ENCODE data around the gene ZBTB1. TPM values are rescaled to one million over a fixed set of nuclear protein-coding genes. Genes with fewer than 3 reads are reported as not detected.

ZBTB1 gene
- 21.2 to 25.2 TPM (median 24.1 TPM) in 5 replicates for total RNA-seq (2022; extraction: Qiagen RNA extraction; ENCODE audit: low read depth)

DNA sequence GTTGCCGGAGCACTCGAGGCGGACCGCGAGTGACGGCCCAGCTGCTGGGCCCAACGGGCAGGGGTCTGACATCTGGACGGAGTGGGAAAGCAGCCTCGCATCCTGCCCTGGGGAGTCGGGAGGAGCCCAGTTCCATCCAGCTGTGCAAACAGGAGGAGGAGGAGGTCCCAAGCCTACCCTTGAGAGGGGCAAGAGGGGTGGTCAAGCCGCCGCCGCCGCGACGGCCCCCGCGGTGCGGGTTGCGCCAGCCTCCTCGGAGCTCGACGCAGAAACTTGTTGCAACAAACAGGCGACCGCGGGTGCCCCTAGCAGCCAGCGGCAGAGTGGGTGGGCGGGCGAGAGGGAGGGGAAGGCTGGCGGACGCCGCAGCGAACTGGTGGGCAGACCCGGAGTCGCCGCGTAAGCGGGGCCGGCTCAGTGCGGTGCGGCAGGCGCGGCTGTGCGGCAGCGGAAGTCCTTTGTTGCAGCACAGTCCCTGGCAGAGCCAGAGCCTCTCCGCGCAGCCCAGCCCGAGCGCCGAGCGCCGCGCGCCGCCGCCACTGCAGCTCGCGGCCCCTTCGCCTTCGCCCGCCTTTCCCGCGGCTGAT is at the start of gene ZBTB1:
TSS of gene ZBTB1 (plus strand) at position 461 of the 587 bp plus-strand sequence. CDS start 16,735 bp downstream, outside the sequence.

GRCh38 chr14:64465191-64465822 is 39.3 kb upstream of the ZBTB1 start, which contains the start of gene AKAP5:
TSS of gene AKAP5 (plus strand) at chr14:64465499. CDS start at chr14:64468395, 2,896 bp downstream.

DNA sequence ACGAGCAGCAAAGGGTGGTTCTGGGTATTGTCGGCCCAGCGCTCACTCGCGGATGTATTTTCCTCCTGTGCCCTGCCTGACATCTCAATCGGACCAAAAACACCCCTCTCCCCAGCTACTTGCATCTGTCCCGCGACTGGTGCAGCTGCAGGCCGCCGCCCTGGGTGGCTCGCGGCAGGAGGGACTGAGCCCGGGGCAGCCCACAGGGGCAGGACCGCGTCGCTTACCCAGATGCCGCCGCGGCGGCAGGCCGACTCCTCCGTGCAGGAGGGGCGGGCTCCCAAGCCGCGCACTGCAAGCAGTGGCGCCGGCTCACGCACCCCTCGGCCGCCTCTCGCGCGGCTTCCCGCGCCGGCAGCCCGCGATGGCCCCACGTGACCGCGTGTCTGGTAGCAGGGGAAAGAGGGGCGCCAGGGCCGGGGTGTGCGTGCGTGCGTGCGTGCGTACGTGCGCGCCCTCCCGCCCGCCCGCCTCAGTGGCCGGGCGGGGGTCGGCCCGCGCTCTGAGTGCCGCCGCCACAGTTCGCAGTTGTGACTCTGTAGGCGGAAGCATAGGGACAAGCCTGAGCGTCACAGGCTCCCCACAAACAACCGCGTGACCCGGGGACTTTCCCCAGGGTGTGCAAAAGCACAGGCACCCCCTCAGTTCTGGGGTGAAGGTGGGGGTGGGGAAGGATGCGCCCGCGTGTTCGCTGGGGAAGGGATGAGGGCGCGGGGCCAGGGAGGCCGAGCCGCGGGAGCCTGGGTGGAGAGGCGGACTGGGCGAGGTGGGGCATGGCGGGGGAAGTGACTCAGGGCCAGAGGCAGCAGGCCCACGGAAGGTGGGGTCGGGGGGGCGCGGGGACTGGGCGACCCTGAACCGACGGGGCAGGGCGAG is 898 bp upstream of the ZBTB1 start, which contains the start of gene ZBTB25:
TSS of gene ZBTB25 (minus strand) at position 405 of the 876 bp plus-strand sequence. CDS start 13,305 bp downstream, outside the sequence.

GRCh38 chr14:64540208-64541202 is 35.9 kb downstream of the ZBTB1 start, which contains the start of gene HSPA2:
TSS of gene HSPA2 (plus strand) at chr14:64540741. CDS start at chr14:64540850, 109 bp downstream.

DNA sequence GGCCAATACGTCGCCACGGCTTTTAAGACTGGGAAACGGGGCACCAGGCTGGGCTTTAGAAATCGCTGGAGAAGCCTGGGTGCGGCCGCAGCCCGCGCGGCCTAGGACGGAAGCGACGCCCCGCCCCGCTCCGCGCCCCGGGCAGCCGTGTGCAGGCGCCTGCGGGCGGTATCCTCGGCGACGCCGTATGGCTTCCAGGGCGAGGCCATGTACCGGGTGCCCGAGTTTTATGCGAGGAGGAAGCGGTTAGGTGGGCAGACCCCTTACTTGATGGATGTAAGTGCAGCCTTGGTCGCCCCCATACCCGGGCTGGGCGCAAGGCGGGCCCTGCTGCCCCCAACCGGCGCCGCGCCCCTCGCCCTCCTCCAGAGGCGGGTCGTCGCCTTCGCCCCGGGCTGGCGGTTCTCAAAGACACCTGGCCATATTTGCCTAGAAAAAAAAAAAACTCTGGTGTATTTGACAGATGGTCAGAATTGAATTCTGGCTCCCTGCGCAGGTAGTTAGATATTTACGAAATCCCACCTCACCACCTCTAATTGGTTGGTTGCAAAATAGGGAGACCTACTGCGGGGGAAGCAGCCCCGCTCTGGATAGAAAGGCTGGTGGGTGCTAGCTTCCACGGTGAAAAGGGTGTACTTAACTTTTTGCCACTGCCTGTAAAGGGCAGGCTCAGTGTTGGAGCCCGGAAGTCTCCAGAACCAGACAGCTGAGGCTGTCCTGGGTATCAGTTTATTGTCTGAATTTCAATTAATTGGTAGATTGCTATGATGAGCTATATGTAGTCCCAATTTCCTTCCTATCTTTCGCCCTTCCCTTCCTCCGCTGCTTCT is 45.4 kb downstream of the ZBTB1 start, which contains the start of gene PPP1R36:
TSS of gene PPP1R36 (plus strand) at position 171 of the 830 bp plus-strand sequence. CDS start at position 208, 37 bp downstream.

Other genes with a start within 250 kb of the ZBTB1 start
- 0.09 to 0.12 TPM (median 0.09 TPM) in 3 of 5 replicates, not detected in the others for gene ESR2, start 210.4 kb upstream of the ZBTB1 start, total RNA-seq (2022; extraction: Qiagen RNA extraction; ENCODE audit: low read depth)
- 108 to 122 TPM (median 117 TPM) in 5 replicates for gene MTHFD1, start 116.4 kb upstream of the ZBTB1 start, total RNA-seq (2022; extraction: Qiagen RNA extraction; ENCODE audit: low read depth)
- 0.25 to 0.44 TPM (median 0.35 TPM) in 5 replicates for gene AKAP5, start 39.3 kb upstream of the ZBTB1 start, total RNA-seq (2022; extraction: Qiagen RNA extraction; ENCODE audit: low read depth)
- 4.0 to 6.7 TPM (median 6.1 TPM) in 5 replicates for gene ZBTB25, start 932 bp upstream of the ZBTB1 start, total RNA-seq (2022; extraction: Qiagen RNA extraction; ENCODE audit: low read depth)
- gene HSPA2, start 36.0 kb downstream of the ZBTB1 start, total RNA-seq (2022; extraction: Qiagen RNA extraction; ENCODE audit: low read depth), result 41.1 to 51.7 TPM (median 45.6 TPM) in 5 replicates
- 0.25 to 0.59 TPM (median 0.36 TPM) in 5 replicates for gene PPP1R36, start 45.2 kb downstream of the ZBTB1 start, total RNA-seq (2022; extraction: Qiagen RNA extraction; ENCODE audit: low read depth)
- 34.5 to 53.1 TPM (median 47.4 TPM) in 5 replicates for gene PLEKHG3, start 199.7 kb downstream of the ZBTB1 start, total RNA-seq (2022; extraction: Qiagen RNA extraction; ENCODE audit: low read depth)

Data from A549 treated with CpdA at 1 μM for 4 hours (cell line).